HepG2 (cell line): Measurements from ENCODE around the gene C5AR1. TPM values are rescaled to one million over a fixed set of nuclear protein-coding genes. Genes with fewer than 3 reads are reported as not detected.
A peak's percentile ranks its signal among the peaks of the same experiment; 100 is the strongest.

Source experiments
- ARHGAP35 ChIP-seq: sonication (generic); formaldehyde crosslinking; IDR thresholded peaks from 2 replicates; pipeline ENCODE4 v1.9.0; 2022; ENCODE audit warnings: mild to moderate bottlenecking, inconsistent platforms, moderate library complexity, missing genetic modification reagents, borderline replicate concordance
- FOXA1 ChIP-seq, 2 experiments: fragments of 450-650 bp in 1 of 2; sonication (generic) in 1 of 2; formaldehyde crosslinking in 1 of 2; IDR thresholded peaks; 2 replicates each; pipeline versions ENCODE4 v1.4.0 to v1.6.1; 2016 to 2020; ENCODE audit warnings: missing genetic modification reagents in 1 of 2
- HNF1B ChIP-seq: sonication (generic); formaldehyde crosslinking; IDR thresholded peaks from 2 replicates; pipeline ENCODE4 v1.5.1; 2020; ENCODE audit warnings: mild to moderate bottlenecking, moderate library complexity, missing genetic modification reagents
- MAFK ChIP-seq, 2 experiments: IDR thresholded peaks in 1 of 2; conservative IDR thresholded peaks in 1 of 2; 2 replicates each; pipeline ENCODE4 v1.6.1; 2011; ENCODE audit warnings: improper control_type of control experiment in 2 of 2, low read length in 2 of 2
- NFKB2 ChIP-seq: sonication (generic); formaldehyde crosslinking; IDR thresholded peaks from 2 replicates; pipeline ENCODE4 v1.4.0; 2020; ENCODE audit warnings: missing genetic modification reagents, borderline replicate concordance
- RFXANK ChIP-seq: IDR thresholded peaks from 2 replicates; pipeline ENCODE4 v1.6.1; 2016
- THAP11 ChIP-seq: IDR thresholded peaks from 2 replicates; pipeline ENCODE4 v1.6.1; 2016; ENCODE audit warnings: missing biosample characterization, missing genetic modification reagents
- ZIK1 ChIP-seq: sonication (generic); formaldehyde crosslinking; IDR thresholded peaks from 2 replicates; pipeline ENCODE4 v1.5.0; 2020; ENCODE audit warnings: mild to moderate bottlenecking, low read depth, missing genetic modification reagents, borderline replicate concordance
- ZNF335 ChIP-seq: sonication (generic); formaldehyde crosslinking; IDR thresholded peaks from 2 replicates; pipeline ENCODE4 v1.4.0; 2020; ENCODE audit warnings: missing genetic modification reagents
- ZNF552 ChIP-seq: sonication (generic); formaldehyde crosslinking; IDR thresholded peaks from 2 replicates; pipeline ENCODE4 v1.9.0; 2022; ENCODE audit warnings: missing genetic modification reagents, mild to moderate bottlenecking, borderline replicate concordance
- ZNF556 ChIP-seq: sonication (generic); formaldehyde crosslinking; IDR thresholded peaks from 2 replicates; pipeline ENCODE4 v1.4.0; 2020; ENCODE audit warnings: mild to moderate bottlenecking, missing genetic modification reagents, borderline replicate concordance
- ZNF605 ChIP-seq: sonication (generic); formaldehyde crosslinking; IDR thresholded peaks from 2 replicates; pipeline ENCODE4 v1.8.0; 2022; ENCODE audit warnings: mild to moderate bottlenecking, missing genetic modification reagents
- ZNF614 ChIP-seq: IDR thresholded peaks from 2 replicates; pipeline ENCODE4 v1.6.1; 2018; ENCODE audit warnings: missing biosample characterization, missing genetic modification reagents, inconsistent platforms, borderline replicate concordance
- ZNF652 ChIP-seq: IDR thresholded peaks from 2 replicates; pipeline ENCODE4 v1.6.1; 2016; ENCODE audit warnings: low read depth, borderline replicate concordance
- ZNF816 ChIP-seq: sonication (generic); formaldehyde crosslinking; IDR thresholded peaks from 2 replicates; pipeline ENCODE4 v1.8.0; 2022; ENCODE audit warnings: missing genetic modification reagents, mild to moderate bottlenecking, borderline replicate concordance
- polyA plus RNA-seq, 8 experiments: library from polyadenylated mRNA; depleted of rRNA in 3 of 8; stranded (reverse) in 7 of 8; unstranded in 1 of 8; fragments of >200 nt; fragmentation: Illumina TruSeq in 4 of 8; extraction: Trizol in 4 of 8; gene quantifications; 2 replicates each; pipeline versions ENCODE4 v1.2.1 to v1.2.3, GENCODE V29; 2011 to 2016; ENCODE audit warnings: low read depth in 4 of 8, missing spikeins in 1 of 8, mixed read lengths in 1 of 8; ENCODE audit not compliant: insufficient read depth in 1 of 8
- total RNA-seq, 5 experiments: library from RNA; depleted of rRNA; stranded (reverse); fragments of >200 nt; fragmentation: Illumina TruSeq; extraction: Trizol; gene quantifications; 2 replicates each; pipeline ENCODE4 v1.2.3, GENCODE V29; 2016; ENCODE audit warnings: low read depth in 1 of 5
- TF ChIP-seq, protein P1 (sequence below): sonication (generic); formaldehyde crosslinking; IDR thresholded peaks from 2 replicates; pipeline ENCODE4 v1.4.0; 2020; ENCODE audit warnings: missing genetic modification reagents
- TF ChIP-seq, protein P2 (sequence below): IDR thresholded peaks from 2 replicates; pipeline ENCODE4 v1.6.1; 2016; ENCODE audit warnings: missing genetic modification reagents, missing compliant biosample characterization
- TF ChIP-seq, protein P3 (sequence below): sonication (generic); formaldehyde crosslinking; IDR thresholded peaks from 2 replicates; pipeline ENCODE4 v1.4.0; 2020; ENCODE audit warnings: mild to moderate bottlenecking, missing genetic modification reagents
- TF ChIP-seq, protein P4 (sequence below): sonication (generic); formaldehyde crosslinking; IDR thresholded peaks from 2 replicates; pipeline ENCODE4 v1.5.0; 2020; ENCODE audit warnings: missing genetic modification reagents

The C5AR1 gene
- total and polyA plus RNA-seq, 2 of the 13 experiments (the other 11 are each of a cell fraction or from before 2014, with no cell fraction given), result 0.07 to 1.6 TPM

DNA sequence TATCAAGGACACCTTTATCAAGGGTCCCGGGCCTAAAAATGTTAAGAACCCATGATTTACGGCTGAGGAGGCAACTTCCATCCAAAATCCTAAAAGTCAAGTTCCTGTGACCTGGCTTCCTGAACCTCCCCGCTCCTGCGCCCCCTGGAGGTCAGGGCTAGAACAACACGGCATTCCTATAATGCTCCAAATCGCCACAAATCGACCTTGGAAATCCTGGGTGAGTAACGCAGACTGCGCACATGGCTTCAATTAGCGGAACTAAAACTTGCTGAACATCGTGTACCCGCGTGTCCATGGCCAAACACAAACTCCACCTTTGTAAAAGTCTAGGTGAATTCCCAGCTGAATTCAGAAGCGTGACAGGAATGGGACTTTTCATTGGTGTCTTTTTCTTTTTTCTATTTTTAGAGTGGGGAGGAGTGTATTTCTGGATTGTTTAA, 4.3 kb upstream of the C5AR1 start (continued):
- peak; percentile 47; the same call in 1 of the 2 replicates for TF ChIP-seq HNF1B (CRISPR knock-in tag)
- peak in 1 of 2 experiments; percentile 20; a peak in 1 of 4 replicates for TF ChIP-seq MAFK (conservative IDR thresholded peaks at IDR 0.05 in 1 of 2, IDR thresholded peaks at IDR 0.05 in 1 of 2; ENCODE audit: low read length in 2 of 2)
- TF ChIP-seq RFXANK (CRISPR knock-in tag), result 0 out of 2 replicates have a peak, but pooled peaks have one; percentile 30
- peak; percentile 58; the same call in 1 of the 2 replicates for TF ChIP-seq ZNF335 (CRISPR knock-in tag)
- TF ChIP-seq FOXA1 (IDR thresholded peaks at IDR 0.05), result no peak
- no peak for TF ChIP-seq FOXA1 (CRISPR knock-in tag; IDR thresholded peaks at IDR 0.05)
- TF ChIP-seq, protein P1, sequence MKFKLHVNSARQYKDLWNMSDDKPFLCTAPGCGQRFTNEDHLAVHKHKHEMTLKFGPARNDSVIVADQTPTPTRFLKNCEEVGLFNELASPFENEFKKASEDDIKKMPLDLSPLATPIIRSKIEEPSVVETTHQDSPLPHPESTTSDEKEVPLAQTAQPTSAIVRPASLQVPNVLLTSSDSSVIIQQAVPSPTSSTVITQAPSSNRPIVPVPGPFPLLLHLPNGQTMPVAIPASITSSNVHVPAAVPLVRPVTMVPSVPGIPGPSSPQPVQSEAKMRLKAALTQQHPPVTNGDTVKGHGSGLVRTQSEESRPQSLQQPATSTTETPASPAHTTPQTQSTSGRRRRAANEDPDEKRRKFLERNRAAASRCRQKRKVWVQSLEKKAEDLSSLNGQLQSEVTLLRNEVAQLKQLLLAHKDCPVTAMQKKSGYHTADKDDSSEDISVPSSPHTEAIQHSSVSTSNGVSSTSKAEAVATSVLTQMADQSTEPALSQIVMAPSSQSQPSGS (CRISPR knock-in tag), result 0 out of 2 replicates have a peak, but pooled peaks have one; percentile 30
- TF ChIP-seq ZNF605 (CRISPR knock-in tag), result 0 out of 2 replicates have a peak, but pooled peaks have one; percentile 44
- no peak for TF ChIP-seq ARHGAP35 (CRISPR knock-in tag)
- TF ChIP-seq ZIK1 (CRISPR knock-in tag), result no peak
- peak; percentile 31; the same call in 1 of the 2 replicates for TF ChIP-seq ZNF652
- 0 out of 2 replicates have a peak, but pooled peaks have one; percentile 70 for TF ChIP-seq ZNF614
- TF ChIP-seq ZNF816 (CRISPR knock-in tag), result 0 out of 2 replicates have a peak, but pooled peaks have one; percentile 49
- TF ChIP-seq, protein P2, sequence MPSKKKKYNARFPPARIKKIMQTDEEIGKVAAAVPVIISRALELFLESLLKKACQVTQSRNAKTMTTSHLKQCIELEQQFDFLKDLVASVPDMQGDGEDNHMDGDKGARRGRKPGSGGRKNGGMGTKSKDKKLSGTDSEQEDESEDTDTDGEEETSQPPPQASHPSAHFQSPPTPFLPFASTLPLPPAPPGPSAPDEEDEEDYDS, result 0 out of 2 replicates have a peak, but pooled peaks have one; percentile 21
- TF ChIP-seq, protein P3, sequence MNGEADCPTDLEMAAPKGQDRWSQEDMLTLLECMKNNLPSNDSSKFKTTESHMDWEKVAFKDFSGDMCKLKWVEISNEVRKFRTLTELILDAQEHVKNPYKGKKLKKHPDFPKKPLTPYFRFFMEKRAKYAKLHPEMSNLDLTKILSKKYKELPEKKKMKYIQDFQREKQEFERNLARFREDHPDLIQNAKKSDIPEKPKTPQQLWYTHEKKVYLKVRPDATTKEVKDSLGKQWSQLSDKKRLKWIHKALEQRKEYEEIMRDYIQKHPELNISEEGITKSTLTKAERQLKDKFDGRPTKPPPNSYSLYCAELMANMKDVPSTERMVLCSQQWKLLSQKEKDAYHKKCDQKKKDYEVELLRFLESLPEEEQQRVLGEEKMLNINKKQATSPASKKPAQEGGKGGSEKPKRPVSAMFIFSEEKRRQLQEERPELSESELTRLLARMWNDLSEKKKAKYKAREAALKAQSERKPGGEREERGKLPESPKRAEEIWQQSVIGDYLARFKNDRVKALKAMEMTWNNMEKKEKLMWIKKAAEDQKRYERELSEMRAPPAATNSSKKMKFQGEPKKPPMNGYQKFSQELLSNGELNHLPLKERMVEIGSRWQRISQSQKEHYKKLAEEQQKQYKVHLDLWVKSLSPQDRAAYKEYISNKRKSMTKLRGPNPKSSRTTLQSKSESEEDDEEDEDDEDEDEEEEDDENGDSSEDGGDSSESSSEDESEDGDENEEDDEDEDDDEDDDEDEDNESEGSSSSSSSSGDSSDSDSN (CRISPR knock-in tag), result no peak
- TF ChIP-seq, protein P4, sequence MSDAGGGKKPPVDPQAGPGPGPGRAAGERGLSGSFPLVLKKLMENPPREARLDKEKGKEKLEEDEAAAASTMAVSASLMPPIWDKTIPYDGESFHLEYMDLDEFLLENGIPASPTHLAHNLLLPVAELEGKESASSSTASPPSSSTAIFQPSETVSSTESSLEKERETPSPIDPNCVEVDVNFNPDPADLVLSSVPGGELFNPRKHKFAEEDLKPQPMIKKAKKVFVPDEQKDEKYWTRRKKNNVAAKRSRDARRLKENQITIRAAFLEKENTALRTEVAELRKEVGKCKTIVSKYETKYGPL (CRISPR knock-in tag), result no peak
- TF ChIP-seq ZNF552 (CRISPR knock-in tag), result no peak
- TF ChIP-seq NFKB2 (CRISPR knock-in tag), result no peak
- peak; percentile 57 for TF ChIP-seq THAP11 (CRISPR knock-in tag)
- TF ChIP-seq ZNF556 (CRISPR knock-in tag), result 0 out of 2 replicates have a peak, but pooled peaks have one; percentile 20
